ENCODE results near the gene GZF1. TPM values are rescaled to one million over a fixed set of nuclear protein-coding genes. Genes with fewer than 3 reads are reported as not detected.

GZF1 gene
- total and polyA plus RNA-seq, 2 donors from 2014 or later, result 7.7 to 14.1 TPM

- H3K9me3 ChIP-seq (ENCODE audit: control insufficient read depth in 2 of 3, insufficient read depth in 1 of 3, low read length in 3 of 3), result no peaks in the 10 kb centered on the region
- H3K27me3 ChIP-seq (ENCODE audit: control insufficient read depth, insufficient read depth, low read length), result no peaks in the 10 kb centered on the region
- no peak for TF ChIP-seq CTCF (IDR thresholded peaks at IDR 0.05; ENCODE audit: borderline replicate concordance, extremely low read depth, insufficient read depth)
- no peaks in the 10 kb centered on the region for H3K4me1 ChIP-seq (ENCODE audit: control insufficient read depth in 2 of 3, insufficient read depth in 2 of 3, low read depth in 1 of 3, low read length in 3 of 3)
- no peak overlapping the region for H3K4me3 ChIP-seq (ENCODE audit: low read length in 3 of 3)
- DNase-seq (no peak), FAIRE-seq (no peak)
- H3K36me3 ChIP-seq (ENCODE audit: control insufficient read depth in 2 of 3, insufficient read depth in 3 of 3, low read length in 3 of 3), result no peaks in the 10 kb centered on the region
- intact Hi-C loops (cut with DNase I), result no loop called here
- H3K27ac ChIP-seq (ENCODE audit: low read depth in 2 of 2, low read length in 2 of 2), result no peak overlapping the region
- H3K9ac ChIP-seq (ENCODE audit: low read length in 3 of 3), result no peak overlapping the region
These were observed 34.2 kb upstream of the GZF1 start for GRCh38 chr20:23327617-23328333.

GRCh38 chr20:23331450-23332350, 30.3 kb upstream of the GZF1 start:
- H3K9ac ChIP-seq (ENCODE audit: low read length in 3 of 3), result no peak overlapping the region
- no peaks in the 10 kb centered on the region for H3K9me3 ChIP-seq (ENCODE audit: control insufficient read depth in 2 of 3, insufficient read depth in 1 of 3, low read length in 3 of 3)
- TF ChIP-seq CTCF (IDR thresholded peaks at IDR 0.05; ENCODE audit: borderline replicate concordance, extremely low read depth, insufficient read depth), result no peak
- H3K4me1 ChIP-seq (ENCODE audit: control insufficient read depth in 2 of 3, insufficient read depth in 2 of 3, low read depth in 1 of 3, low read length in 3 of 3), result no peaks in the 10 kb centered on the region
- no peaks in the 10 kb centered on the region for H3K36me3 ChIP-seq (ENCODE audit: control insufficient read depth in 2 of 3, insufficient read depth in 3 of 3, low read length in 3 of 3)
- no peak overlapping the region for H3K27ac ChIP-seq (ENCODE audit: low read depth in 2 of 2, low read length in 2 of 2)
- FAIRE-seq (no peak), DNase-seq (no peak)
- H3K4me3 ChIP-seq (ENCODE audit: low read length in 3 of 3), result no peak overlapping the region
- intact Hi-C loops (cut with DNase I), result no loop called here
- no peaks in the 10 kb centered on the region for H3K27me3 ChIP-seq (ENCODE audit: control insufficient read depth, insufficient read depth, low read length)

- no peak for FAIRE-seq
- intact Hi-C loops (cut with DNase I), result no loop called here
- no peaks in the 10 kb centered on the region for H3K9me3 ChIP-seq (ENCODE audit: control insufficient read depth in 2 of 3, insufficient read depth in 1 of 3, low read length in 3 of 3)
- no peaks in the 10 kb centered on the region for H3K27me3 ChIP-seq (ENCODE audit: control insufficient read depth, insufficient read depth, low read length)
- no peaks in the 10 kb centered on the region for H3K36me3 ChIP-seq (ENCODE audit: control insufficient read depth in 2 of 3, insufficient read depth in 3 of 3, low read length in 3 of 3)
- H3K27ac ChIP-seq (ENCODE audit: low read depth in 2 of 2, low read length in 2 of 2), result no peak overlapping the region
- H3K9ac ChIP-seq (ENCODE audit: low read length in 3 of 3), result no peak overlapping the region
- H3K4me3 ChIP-seq (ENCODE audit: low read length in 3 of 3), result no peak overlapping the region
- no peaks in the 10 kb centered on the region for H3K4me1 ChIP-seq (ENCODE audit: control insufficient read depth in 2 of 3, insufficient read depth in 2 of 3, low read depth in 1 of 3, low read length in 3 of 3)
- TF ChIP-seq CTCF (IDR thresholded peaks at IDR 0.05; ENCODE audit: borderline replicate concordance, extremely low read depth, insufficient read depth), result no peak
- no peak for DNase-seq
These were observed 29.5 kb upstream of the GZF1 start for GRCh38 chr20:23332467-23332866.

All from kidney (tissue), 14 donors.